PFSK-1 (cell line): ENCODE data around the gene NFATC3.

Experiments
- POLR2AphosphoS5 ChIP-seq: IDR thresholded peaks from 2 replicates; pipeline ENCODE4 v1.6.1; 2012; ENCODE audit warnings: low read depth, mild to moderate bottlenecking, control low read depth, low read length, moderate library complexity
- TAF1 ChIP-seq: IDR thresholded peaks from 2 replicates; pipeline ENCODE4 v1.6.1; 2012; ENCODE audit warnings: low read length, control low read depth, borderline replicate concordance; ENCODE audit not compliant: insufficient read depth
- TF ChIP-seq, protein P1 (sequence below), 2 experiments: IDR thresholded peaks; 2 replicates each; pipeline versions ENCODE4 v1.6.1 to v1.8.0; 2011 to 2012; ENCODE audit warnings: low read depth in 2 of 2, low read length in 2 of 2, control low read depth in 1 of 2, inconsistent platforms in 1 of 2, mild to moderate bottlenecking in 1 of 2, moderate library complexity in 1 of 2; ENCODE audit not compliant: insufficient read depth in 1 of 2

- TF ChIP-seq POLR2AphosphoS5 (no peak), TAF1 (no peak)
- TF ChIP-seq, protein P1, sequence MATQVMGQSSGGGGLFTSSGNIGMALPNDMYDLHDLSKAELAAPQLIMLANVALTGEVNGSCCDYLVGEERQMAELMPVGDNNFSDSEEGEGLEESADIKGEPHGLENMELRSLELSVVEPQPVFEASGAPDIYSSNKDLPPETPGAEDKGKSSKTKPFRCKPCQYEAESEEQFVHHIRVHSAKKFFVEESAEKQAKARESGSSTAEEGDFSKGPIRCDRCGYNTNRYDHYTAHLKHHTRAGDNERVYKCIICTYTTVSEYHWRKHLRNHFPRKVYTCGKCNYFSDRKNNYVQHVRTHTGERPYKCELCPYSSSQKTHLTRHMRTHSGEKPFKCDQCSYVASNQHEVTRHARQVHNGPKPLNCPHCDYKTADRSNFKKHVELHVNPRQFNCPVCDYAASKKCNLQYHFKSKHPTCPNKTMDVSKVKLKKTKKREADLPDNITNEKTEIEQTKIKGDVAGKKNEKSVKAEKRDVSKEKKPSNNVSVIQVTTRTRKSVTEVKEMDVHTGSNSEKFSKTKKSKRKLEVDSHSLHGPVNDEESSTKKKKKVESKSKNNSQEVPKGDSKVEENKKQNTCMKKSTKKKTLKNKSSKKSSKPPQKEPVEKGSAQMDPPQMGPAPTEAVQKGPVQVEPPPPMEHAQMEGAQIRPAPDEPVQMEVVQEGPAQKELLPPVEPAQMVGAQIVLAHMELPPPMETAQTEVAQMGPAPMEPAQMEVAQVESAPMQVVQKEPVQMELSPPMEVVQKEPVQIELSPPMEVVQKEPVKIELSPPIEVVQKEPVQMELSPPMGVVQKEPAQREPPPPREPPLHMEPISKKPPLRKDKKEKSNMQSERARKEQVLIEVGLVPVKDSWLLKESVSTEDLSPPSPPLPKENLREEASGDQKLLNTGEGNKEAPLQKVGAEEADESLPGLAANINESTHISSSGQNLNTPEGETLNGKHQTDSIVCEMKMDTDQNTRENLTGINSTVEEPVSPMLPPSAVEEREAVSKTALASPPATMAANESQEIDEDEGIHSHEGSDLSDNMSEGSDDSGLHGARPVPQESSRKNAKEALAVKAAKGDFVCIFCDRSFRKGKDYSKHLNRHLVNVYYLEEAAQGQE (IDR thresholded peaks at IDR 0.05; ENCODE audit: insufficient read depth in 1 of 2, low read depth in 2 of 2, low read length in 2 of 2), result no peak
These were observed 23.8 kb upstream of the NFATC3 start for GRCh38 chr16:68061396-68061795.
